HG02763 (cell line): ENCODE measurements around the gene BROX.

Experiments
- ATAC-seq: cut with Tn5 transposase; IDR thresholded peaks from one replicate; pipeline ENCODE4 v1.9.1; 2021; ENCODE audit warnings: mild to moderate bottlenecking, moderate library complexity; ENCODE audit not compliant: unreplicated experiment

BROX gene

DNA sequence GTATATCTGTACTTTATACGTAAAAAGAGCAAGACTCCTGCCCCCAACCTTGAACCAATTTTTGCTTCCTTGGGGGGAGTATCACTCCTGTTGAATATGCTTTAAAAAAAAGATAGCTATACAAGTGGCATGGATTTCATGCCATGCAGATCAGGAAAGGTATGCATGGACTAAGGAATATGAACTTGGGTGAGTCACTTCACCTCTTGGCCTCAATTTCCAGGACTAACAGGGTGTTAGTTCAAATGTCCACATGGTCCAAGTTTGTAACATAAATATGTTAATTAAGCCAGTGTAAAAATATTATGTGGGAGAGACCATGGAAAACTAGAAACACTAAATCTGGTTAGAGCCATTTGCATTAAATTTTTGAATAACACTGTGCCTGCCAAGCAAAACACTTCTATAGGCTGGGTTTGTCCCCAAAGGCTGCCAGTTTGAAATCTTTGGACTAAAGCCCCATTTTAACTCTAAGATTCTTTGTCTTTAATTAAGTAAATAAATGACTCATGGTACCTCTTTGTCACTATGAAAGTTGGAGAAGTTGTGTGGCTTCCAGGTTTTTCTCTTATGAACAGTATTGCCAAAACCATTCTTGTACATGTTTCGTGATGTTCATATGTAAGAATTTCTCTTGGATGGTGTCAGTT lies 57.7 kb downstream of the BROX start:
- no peak for ATAC-seq

DNA sequence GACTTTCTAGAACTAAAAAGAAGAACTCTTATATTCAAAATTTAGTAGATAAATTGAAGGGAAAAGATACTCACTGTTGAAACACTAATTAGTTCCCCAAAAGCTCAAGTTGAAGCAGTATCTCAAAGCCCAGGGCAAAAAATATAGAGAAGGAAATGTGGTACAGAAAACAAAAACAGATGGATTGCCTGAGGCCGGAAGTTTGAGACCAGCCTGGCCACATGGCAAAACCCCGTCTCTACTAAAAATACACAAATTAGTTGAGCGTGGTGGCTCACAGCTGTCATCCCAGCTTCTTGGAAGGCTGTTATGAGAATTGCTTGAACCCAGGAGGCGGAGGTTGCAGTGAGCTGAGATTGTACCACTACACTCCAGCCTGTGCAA lies 60.6 kb downstream of the BROX start:
- peak; percentile 63 for ATAC-seq

DNA sequence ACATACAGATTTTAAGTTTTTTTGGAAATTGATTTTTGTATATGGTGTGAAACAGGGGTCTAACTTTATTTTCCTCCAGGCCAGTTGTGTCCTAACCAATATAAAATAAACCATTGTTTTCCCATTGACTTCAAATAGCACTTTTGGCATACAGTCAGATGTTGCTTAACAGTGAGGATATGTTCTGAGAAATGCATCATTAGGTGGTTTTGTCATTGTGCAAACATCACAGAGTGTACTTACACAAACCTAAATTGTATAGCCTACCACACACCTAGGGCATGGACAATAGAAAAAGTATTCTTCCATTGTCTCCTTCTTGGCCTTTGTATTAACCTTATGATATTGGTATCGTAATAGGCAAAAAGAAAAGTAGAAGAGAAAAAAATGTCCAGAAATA lies 65.1 kb downstream of the BROX start:
- no peak for ATAC-seq

DNA sequence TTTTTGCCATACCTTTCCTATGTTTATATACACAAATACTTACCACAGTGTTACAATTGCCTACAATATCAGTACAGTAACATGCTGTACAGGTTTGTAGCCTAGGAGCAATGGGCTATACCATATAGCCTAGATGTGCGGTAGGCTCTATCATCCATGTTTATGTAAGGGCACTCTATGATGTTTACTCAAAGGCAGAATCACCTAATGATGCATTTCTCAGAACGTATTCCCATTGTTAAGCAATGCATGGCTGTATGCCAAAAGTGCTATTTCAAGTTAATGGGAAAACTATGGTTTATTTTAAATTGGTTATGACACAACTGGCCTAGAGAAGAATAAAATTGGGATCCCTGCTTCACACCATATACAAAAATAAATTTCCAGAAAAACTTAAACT lies 65.6 kb downstream of the BROX start:
- ATAC-seq = no peak

DNA sequence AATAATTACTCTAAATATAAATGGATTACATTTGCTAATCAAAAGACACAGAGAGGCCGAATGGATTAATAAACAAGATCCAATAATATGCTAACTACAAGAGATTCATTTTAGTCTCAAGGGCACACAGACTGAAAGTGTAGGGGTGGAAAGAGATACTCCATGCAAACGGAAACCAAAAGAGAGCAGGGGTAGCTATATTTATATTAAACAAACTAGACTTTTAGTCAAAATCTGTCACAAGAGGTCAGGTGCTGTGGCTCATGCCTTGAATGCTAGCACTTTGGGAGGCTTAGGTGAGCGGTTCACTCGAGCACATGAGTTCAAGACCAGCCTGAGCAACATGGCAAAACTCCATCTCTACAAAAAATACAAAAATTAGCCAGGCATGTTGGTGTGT lies 68.9 kb downstream of the BROX start:
- ATAC-seq = no peak

DNA sequence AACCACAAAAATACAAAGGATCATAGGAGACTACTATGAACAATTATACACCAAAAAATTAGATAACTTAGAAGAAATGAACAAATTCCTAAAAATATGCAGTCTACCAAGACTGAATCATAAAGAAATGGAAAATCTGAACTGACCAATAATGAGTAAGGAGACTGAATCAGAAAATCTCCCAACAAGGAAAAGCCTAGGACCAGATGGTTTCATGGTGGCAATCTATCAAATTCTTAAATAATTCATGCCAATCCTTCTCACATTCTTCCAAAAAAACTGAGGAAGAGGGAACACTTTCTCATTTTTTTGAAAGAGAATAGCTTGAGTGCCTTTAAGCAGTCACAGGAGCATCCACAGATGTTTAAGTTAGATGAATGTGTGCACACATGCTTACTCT lies 70.7 kb downstream of the BROX start:
- ATAC-seq = no peak

DNA sequence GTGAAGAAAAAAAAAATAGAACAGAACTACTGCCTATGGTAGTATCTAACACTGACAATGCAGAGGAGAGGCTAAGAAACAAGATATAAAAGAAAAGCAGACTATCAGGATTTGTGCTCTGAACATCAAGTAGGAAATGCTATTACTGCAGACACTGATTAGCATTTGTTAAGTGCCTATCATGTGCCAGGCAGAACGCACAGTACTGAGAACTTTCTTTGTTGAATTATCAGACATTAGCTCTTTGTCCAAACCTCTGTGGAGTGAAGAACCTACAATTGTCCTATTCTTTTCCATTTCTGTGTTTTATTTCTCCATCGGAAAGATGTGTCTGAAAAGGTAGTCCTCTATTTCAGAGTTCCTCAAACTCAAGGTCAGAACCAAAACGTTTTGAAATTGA lies 72.0 kb downstream of the BROX start:
- no peak for ATAC-seq
